ENCODE measurements around the gene PITHD1.
A peak's percentile ranks its signal among the peaks of the same experiment; 100 is the strongest.
"Not testable (repeated sequence)": the region's sequence is repeated elsewhere in the genome, so short reads cannot be mapped to it uniquely, and the experiment has no call there.

Gene PITHD1, protein sequence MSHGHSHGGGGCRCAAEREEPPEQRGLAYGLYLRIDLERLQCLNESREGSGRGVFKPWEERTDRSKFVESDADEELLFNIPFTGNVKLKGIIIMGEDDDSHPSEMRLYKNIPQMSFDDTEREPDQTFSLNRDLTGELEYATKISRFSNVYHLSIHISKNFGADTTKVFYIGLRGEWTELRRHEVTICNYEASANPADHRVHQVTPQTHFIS

DNA sequence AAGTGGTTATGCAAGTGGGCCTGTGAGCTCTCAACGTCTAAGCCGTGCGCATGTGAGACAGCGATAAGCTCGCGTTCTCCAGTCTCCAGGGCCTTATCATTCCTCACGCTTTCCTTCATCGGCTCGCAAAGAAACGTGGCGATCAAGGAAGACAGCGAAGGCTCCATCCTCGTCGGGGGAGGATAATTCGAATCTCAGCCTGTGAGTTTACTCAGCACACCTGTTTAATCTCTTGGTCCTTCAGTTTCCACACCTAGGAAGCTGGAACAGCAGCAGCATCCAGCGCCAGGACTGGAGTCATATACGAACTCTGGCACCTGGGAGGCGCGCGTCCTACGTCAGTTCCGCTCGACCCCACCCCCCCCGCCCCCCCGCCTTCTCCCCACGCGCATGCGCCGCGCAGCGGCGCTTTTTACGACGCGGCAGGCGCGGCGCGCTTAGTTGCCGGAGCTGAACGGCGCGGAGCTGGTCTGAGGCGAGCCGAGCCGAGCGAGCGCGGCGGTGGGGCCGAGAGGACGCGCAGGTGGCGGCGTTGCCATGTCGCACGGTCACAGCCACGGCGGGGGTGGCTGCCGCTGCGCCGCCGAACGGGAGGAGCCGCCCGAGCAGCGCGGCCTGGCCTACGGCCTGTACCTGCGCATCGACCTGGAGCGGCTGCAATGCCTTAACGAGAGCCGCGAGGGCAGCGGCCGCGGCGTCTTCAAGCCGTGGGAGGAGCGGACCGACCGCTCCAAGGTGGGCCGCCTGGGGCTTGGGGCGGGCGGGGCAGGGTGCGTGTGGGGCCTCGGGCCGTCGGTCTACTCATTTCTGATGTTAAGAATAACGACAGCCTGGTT lies at the start of gene PITHD1:
Gene PITHD1 (plus strand): TSS at position 440 of the 836 bp plus-strand sequence. CDS start 98 bp downstream, at position 538.
- DNase-seq = peak; percentile 77

DNA sequence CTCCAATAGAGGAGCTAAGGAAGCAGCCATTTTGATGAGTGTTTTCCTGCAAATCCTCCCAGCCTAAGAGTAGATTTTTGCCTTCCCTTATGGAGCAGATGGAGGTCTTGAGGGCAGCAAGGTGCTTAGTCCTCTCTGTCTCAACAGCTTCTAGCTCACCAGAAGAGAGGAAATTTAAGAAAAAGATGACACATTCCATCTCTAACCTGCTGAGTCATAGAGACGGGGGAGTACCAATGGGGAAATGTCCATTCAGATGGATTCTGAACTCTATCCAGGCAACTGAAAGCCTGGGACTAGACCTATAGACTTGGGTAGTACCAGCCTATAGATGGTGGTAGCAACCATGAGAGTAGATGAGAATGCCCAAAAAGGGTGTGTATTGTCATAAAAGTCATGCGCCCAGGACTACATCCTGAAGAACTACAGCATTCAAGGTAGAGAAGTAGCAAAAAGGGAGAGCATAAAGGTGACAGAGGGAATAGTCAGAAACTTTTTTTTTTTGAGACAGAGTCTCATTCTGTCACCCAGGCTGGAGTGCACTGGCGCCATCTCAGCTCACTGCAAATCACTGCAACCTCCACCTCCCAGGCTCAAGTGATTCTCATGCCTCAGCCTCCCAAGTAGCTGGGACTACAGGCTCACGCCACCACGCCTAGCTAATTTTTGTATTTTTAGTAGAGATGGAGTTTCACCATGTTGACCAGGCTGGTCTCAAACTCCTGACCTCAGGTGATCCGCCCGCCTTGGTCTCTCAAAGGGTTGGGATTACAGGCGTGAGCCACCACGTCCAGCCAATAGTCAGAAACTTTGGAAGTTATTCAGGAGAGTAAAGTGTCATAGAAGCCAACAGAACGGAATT lies 45.6 kb upstream of the PITHD1 start:
- no peak for DNase-seq

DNA sequence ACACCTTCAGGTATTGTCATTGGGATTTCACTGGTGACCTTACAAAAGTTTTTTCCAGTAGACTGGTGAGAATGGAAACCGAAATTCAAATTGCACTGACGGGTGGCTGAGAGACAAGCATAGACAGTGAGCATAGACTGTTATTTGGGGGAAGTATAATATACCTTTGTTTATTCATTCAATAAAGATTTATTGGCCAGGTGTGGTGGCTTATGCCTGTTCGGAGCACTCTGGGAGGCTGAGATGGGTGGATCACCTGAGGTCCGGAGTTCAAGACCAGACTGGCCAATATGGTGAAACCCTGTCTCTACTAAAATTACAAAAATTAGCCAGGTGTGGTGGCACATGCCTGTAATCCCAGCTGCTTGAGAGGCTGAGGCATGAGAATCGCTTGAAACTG lies 44.9 kb upstream of the PITHD1 start:
- not testable (repeated sequence) for DNase-seq

DNA sequence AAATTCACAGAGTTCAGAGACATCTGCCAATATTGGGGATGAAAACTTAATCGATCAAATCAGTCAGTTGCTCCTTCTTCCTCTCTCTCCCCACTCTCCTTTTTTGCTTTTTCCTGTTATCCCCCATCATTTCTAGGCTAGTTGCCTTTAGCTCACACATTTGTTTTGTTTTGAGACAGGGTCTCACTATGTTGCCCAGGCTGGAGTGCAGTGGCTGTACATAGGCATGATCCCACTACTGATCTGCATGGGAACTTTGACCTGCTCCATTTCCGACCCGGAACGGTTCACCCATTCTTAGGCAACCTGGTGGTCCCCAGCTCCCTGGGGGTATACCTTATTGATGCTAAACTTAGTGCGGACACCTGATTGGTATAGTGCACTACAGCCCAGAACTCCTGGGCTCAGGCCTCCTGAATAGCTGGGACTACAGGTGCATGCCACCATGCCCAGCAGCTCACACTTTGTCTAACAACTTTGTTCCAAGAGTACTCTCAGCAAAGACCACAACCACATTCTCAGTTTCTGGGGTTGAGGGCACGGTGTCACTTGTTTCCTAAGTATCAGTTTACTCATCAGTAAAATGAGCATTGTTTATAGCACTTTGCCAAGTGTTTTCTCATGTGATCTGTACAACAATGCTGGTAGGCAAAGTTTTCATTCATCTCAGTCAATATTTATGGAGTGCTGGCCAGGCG lies 41.6 kb upstream of the PITHD1 start:
- DNase-seq = no peak

DNA sequence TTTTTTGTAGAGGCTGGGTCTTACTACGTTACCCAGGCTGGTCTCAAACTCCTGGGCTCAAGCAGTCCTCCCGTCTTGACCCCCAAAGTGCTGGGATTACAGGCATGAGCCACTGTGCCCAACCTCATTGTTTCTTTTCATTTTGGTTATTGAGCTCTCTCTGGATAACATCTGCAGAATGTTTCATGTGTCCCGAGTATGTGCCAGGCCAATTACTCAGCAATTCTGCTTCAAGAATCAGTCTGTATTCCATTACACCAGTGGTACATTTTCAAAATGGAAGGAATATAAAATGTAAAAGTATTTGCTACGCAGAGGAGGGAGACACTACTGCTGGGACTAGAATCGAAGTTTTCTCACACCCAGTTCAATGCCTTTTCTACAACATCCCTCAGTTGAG lies 36.6 kb upstream of the PITHD1 start:
- no peak for DNase-seq

DNA sequence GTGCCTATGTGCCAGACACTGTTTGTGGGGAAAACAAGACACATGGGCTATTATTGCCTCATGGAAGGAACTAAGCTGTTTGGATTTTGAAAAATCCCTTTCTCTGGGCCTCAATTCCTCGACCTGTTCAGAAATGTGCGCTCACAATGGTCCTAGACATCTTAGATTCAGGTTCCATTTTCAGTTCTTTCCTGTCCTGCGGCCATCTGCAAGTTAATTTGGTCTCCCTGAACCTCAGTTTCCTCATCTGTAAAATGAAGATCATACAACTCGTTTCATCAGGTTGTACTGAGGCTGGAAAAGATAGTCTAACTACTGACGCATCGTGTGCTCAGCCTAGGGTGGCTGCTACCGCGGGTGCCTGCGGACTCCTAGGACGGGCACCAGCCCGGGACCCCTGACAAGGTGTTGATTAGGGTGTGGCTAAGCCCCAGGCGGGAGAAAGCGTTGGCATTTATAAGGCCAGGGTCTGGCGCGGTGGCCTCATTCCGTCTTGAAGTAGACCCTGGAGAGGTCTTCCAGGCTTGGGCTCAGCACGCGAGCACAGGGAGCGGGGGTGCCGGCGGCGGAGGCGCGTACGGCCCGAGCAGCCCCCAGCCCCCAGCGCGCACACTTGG lies 35.4 kb upstream of the PITHD1 start:
- no peak for DNase-seq

DNA sequence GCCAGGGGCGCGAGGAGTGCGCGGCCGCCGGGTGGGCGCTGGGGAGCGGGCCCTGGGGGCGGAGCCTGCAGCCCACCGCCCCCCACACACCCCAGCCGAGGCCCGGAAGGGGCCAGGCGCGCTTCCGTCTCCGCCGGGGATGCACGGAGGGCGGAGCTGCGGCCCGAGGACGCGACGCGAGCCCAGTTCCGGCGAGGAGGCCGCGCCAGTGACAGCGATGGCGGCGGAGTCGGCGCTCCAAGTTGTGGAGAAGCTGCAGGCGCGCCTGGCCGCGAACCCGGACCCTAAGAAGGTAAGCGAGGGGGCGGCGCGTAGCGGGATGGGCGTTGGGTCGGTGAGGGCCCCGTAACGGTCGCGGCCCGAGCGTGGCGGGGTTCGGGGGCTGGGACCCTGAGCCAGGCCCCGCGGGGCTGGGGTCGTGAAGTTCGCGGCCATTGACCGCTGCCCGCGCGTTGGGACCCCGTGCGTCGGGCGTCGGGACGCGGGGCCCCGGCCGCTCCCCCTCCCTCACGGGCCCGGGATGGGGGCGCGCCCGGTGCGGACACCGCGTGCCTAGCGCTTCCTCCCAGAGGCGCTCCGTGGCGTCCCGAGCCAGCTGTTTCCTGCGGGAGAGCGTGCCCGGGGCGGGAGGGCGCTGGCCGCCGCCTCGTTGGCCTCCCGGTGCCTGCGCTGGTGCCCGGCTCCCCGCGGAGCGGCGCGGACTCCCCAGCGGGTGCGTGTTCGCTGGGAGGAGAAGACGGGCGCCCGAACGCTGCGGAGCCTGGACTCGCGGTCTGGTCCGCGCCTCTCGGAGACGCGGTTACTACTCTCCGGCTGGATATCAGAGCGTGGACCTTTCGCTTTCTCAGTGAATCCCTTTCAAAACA lies 34.7 kb upstream of the PITHD1 start, which contains the start of gene ELOA:
Gene ELOA (plus strand): TSS at position 185 of the 866 bp plus-strand sequence. CDS start 33 bp downstream, at position 218.
- DNase-seq = peak; percentile 81

DNA sequence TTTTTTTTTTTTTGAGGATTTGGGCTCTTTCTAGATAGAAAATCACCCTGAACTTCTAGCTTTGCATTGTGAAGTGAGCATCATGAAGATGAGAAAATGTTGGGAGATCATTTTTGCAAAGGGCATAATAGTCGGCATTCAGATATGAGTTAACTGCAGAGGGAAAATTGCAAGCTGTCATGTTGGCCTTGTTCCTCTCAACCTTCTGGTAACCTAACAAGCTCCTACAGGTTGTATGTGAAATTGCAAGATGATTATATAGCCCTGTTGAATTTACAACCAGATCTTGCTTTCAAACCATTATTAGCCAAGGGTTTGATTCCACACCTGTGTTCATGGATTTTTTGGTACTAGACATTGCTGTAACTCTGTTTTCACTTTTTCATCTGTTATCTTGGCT lies 32.7 kb upstream of the PITHD1 start:
- no peak for DNase-seq

DNA sequence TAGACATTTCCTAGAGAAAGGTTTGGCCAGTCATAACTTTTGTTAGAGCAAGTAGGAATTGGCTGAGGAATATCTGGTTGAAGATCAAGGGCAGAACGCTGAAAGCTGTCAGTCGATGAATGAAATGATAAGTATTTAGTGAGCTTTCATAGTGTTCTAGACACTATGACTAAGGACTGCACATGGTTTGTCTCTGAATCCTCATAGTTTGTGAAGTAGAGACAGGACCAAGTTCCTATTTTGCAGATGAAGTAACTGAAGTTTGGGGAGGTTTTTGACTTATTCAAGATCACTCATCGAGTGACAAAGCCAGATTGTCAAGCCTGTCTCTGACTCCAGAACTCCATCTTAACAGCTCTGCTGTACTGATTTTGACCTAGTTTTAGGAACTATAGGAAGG lies 30.2 kb upstream of the PITHD1 start:
- no peak for DNase-seq

DNA sequence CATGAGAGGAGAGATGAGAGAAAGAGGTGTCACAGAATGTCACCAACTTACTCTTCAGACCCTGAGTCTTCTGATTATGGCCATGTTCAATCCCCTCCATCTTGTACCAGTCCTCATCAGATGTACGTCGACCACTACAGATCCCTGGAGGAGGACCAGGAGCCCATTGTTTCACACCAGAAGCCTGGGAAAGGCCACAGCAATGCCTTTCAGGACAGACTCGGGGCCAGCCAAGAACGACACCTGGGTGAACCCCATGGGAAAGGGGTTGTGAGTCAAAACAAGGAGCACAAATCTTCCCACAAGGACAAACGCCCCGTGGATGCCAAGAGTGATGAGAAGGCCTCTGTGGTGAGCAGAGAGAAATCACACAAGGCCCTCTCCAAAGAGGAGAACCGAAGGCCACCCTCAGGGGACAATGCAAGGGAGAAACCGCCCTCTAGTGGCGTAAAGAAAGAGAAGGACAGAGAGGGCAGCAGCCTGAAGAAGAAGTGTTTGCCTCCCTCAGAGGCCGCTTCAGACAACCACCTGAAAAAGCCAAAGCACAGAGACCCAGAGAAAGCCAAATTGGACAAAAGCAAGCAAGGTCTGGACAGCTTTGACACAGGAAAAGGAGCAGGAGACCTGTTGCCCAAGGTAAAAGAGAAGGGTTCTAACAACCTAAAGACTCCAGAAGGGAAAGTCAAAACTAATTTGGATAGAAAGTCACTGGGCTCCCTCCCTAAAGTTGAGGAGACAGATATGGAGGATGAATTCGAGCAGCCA lies 27.0 kb upstream of the PITHD1 start:
- peak; percentile 16 for DNase-seq

DNA sequence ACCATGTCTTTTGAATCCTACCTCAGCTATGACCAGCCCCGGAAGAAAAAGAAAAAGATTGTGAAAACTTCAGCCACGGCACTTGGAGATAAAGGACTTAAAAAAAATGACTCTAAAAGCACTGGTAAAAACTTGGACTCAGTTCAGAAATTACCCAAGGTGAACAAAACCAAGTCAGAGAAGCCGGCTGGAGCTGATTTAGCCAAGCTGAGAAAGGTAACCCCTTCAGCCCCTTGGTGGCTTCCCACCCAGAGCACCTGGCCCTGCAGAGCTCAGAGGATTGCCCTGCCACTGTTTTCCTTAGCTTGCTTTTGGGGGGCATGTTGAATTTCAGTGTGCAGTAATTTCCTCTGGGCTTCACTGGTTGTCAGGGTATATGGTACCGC lies 26.4 kb upstream of the PITHD1 start:
- DNase-seq = no peak

DNA sequence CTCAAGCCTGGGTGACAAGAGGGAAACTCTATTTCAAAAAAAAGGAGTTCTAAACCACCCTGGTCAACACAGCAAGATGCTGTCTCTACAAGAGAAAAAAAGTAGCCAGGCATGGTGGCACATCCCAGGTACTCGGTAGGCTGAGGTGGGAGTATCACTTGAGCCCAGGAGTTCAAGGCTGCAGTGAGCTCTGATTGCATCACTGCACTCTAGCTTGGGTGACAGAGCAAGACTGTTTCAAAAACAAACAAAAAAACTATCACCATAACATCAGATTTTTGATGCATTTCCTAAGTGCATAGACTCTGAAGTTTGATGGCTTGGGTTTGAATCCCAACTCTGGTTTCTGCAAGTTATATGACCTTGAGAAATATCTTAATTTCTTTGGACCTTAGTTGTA lies 25.3 kb upstream of the PITHD1 start:
- DNase-seq = no peak

DNA sequence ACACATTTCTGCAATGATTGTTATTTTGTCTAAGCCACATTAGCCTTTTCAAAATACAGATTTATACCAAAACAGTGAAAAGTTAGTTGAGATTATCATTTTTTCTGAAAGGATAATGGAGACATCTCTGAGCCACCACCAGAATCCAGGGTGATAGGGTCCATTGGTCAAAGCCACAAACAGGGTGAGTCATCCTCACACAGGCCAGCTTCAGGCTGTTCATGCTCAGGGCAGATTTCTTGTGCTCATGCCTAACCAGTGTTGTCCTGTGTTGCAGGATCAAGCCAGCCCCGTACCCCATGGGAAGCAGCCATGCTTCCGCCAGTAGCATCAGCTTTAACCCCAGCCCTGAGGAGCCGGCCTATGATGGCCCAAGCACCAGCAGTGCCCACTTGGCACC lies 21.5 kb upstream of the PITHD1 start:
- DNase-seq = no peak

DNA sequence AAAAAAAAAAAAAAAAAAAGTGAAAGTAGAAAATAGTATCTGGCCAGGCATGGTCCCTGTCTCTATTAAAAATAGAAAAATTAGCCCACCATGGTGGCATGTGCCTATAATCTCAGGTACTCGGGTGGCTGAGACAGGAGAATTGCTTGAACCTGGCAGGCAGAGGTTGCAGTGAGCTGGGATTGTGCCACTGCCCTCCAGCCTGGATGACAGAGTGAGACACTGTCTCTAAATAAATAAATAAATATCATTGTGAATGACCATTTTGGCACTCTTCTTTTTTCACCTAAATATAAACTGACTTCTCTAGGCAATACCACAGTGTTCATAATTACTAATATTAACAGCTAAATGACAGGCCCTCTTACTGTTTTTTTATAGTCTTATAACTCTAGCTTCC lies 20.4 kb upstream of the PITHD1 start:
- no peak for DNase-seq

DNA sequence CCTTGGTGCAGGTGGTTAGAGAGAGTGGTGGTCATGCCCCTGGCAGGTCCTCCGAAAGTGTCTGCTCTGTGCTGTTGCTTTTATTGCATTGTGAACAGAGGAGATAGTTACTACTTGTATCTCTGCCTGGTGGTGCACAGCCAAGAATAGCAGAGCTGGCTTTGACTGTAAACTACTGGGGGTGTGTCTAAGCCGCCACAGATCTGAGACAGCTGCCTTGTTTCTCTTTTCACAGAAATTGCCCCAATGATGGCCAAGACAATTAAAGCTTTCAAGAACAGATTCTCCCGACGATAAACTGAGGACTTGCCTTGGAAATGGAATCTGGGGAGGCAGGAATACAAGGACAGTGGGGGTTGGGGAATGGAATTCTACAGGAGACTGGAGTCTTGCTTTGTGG lies 18.9 kb upstream of the PITHD1 start:
- peak; percentile 46 for DNase-seq

DNA sequence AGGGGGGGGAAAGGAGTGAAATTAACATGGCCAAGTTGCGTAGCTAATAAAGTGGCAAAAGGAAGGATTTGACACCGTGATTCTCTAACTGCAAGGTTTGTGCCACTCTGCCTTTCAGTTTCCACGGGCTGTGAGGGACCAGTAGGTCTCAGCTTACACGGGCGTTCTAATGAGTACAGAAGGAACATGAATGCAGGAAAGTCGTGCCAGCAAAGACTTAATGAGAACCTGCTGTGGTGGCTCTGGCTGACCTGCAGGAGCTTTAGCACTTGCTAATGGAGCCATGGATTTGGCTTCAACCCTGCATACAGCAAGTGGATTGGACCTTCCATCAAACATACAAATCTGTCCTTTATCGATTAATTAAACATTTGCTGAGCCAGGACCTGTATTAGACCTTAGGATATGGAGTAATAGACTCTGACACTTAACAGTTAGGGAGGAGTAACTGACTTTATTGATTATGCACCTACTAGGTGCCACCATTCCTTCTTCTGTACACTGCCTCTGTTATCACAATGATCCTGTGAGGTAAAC lies 15.1 kb upstream of the PITHD1 start:
- DNase-seq = no peak

DNA sequence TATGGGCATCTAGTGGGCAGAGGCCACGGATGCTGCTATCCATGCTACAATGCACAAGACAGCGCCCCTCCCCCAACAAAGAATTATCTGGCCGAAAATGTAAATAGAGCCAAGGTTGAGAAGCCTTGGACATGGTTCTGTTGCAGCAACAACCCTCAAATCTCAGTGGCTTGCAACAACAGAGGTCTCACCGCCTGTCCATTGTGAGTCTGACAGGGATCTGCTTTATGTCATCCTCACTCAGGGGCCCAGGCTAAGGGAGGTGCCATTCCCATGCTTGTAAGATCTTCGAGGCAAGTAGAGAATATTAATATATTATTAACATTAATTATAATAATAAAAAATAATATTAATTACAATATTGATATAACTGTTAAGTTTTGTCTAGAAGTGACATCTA lies 9.5 kb upstream of the PITHD1 start:
- no peak for DNase-seq

DNA sequence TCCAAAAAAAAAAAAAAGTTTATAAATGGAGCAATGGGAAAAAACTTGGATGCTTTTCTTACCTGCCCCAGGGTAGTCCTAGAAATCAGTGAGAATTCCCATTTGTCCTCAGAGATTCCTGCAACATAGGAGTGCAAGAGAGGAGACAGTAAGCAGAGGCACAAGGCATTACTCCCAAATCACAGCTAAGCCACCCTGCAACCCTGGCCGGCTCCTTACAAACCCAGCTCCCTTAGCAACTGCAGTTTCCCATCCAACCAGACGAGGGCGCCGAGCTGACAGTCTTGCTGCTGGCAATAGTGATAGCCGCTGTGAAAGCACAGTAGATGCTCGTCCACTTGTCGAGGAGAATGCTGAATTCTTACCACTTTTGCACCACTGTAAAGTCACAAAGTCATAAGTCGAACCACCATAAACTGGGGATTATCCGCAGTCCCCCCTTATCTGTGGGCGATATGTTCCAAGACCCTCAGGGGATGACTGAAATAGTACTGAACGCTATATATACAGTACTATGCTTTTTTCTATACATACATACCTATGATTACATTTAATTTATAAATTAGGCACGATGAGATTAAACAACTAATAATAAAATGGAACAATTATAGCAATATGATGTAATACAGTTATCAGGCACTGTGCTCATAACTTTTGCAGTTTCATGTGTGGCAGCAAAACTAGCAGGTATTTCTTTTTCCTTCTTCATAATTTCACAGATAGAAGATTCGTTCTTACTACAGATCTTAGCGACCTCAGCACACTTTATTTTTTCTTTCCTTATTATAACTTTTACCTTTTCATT lies 6.0 kb upstream of the PITHD1 start:
- DNase-seq = peak; percentile 83

DNA sequence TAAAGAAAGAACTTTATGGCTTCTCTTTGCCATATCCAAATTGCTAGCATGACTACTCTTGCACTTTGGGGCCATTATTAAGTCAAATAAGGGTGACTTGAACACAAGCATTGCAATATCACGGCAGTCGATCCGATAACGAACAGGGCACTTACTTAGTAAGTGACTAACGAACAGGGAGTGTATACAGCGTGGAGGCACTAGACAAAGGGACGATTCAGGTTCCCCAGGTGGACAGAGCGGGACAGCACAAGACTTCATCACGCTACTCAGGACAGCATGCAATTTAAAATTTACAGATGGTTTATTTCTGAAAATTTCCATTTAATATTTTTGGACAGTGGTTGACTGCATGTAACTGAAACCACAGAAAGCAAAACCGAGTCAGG lies 5.4 kb upstream of the PITHD1 start:
- no peak for DNase-seq

All from midbrain (tissue), 1 donor.